ENCODE results near the gene TLCD1.

Gene TLCD1

DNA sequence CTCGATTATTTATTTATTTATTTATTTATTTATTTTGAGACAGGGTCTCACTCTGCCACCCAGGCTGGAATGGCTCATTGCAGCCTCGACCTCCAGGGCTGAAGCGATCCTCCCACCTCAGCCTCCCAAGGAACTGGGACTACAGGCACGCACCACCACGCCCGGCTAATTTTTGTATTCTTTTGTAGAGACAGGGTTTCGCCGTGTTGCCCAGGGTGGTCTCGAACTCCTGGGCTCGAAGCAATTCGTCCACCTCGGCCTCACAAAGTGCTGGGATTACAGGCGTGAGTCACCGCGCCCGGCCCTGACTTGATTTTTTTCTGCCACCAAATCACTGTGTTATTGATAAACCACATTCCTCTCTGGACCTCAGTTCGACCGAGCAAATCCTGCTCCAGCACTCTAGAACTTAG is 7.0 kb downstream of the TLCD1 start:
- Histone ChIP-seq H3K4me3 (IDR thresholded peaks at IDR 0.05; ENCODE audit: insufficient read depth, low read depth, low read length) (no peak overlapping the region), H3K4me1 (ENCODE audit: low read depth, poor library complexity, severe bottlenecking) (peaks cover 35% of the 10 kb centered on the region), H3K79me2 (ENCODE audit: insufficient read depth, low read depth) (peaks cover 36% of the 10 kb centered on the region), H3K9ac (peak overlapping the region; percentile 96), H3K36me3 (ENCODE audit: insufficient read depth) (peaks cover 20% of the 10 kb centered on the region; the same call in 1 of the 2 replicates), H4K20me1 (ENCODE audit: insufficient read depth) (0 out of 2 replicates have a peak, but pooled peaks cover 5% of the 10 kb centered on the region), H3K4me2 (peak overlapping the region; percentile 86), H3K27ac (peak overlapping the region; percentile 90), H3K27me3 (ENCODE audit: insufficient read depth, low read depth) (peaks cover 24% of the 10 kb centered on the region), H2AFZ (ENCODE audit: low read depth) (peak overlapping the region; percentile 86)
- no peak for TF ChIP-seq CTCF (conservative IDR thresholded peaks at IDR 0.05; ENCODE audit: low read depth, low read length)

- no peak for TF ChIP-seq CTCF (conservative IDR thresholded peaks at IDR 0.05; ENCODE audit: low read depth, low read length)
- Histone ChIP-seq H3K4me3 (IDR thresholded peaks at IDR 0.05; ENCODE audit: insufficient read depth, low read depth, low read length) (no peak overlapping the region), H2AFZ (ENCODE audit: low read depth) (no peak overlapping the region), H3K79me2 (ENCODE audit: insufficient read depth, low read depth) (peaks cover 36% of the 10 kb centered on the region), H4K20me1 (ENCODE audit: insufficient read depth) (0 out of 2 replicates have a peak, but pooled peaks cover 5% of the 10 kb centered on the region), H3K27me3 (ENCODE audit: insufficient read depth, low read depth) (peaks cover 24% of the 10 kb centered on the region), H3K4me1 (ENCODE audit: low read depth, poor library complexity, severe bottlenecking) (peaks cover 30% of the 10 kb centered on the region), H3K27ac (no peak overlapping the region), H3K9ac (no peak overlapping the region), H3K4me2 (peak overlapping the region; percentile 86; the same call in 1 of the 2 replicates), H3K36me3 (ENCODE audit: insufficient read depth) (peaks cover 18% of the 10 kb centered on the region; the same call in 1 of the 2 replicates)
Observed at GRCh38 chr17:28718333-28719020, 7.6 kb downstream of the TLCD1 start.

DNA sequence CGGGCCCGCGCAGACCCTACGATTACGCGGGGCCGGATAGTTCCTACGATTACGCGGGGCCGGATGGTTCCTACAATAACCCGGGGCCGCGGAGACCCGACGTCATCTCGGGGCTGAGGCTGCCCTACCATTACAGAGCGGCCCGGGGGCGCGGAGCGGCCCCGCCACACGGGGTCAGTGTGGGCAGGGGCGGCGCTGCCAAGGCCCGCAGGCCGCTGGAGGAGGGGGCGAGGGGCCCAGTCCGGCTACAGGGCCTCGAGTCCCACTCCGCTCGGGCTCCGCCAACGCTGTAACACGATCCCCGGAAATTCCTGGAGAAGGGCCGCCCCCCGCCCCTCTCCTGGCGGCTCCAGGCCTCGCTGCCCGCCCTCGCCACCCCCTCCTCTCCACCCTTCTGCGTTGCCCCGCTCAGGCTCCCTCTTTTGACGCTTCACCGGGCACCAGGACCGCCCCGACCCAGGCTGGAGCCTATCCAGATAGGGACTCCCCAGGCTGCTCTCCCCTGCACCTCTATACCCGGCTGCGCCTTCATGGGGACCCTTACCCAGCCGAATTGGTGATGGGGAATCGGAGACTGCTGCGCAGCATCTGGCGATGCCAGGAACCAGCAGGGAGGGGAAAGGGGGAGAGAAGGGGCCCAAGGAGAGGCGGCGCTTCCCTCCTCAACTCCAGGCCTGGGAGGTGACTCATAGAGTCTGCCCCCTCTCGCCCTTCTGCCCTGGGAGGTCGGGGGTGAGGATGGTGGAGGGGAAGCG is 8.3 kb downstream of the TLCD1 start, which contains the start of gene RAB34:
Gene RAB34, minus strand, starts transcription at position 291 of the 755 bp plus-strand sequence. CDS start 602 bp downstream, outside the sequence.
- H3K4me2 ChIP-seq, result peak within 1 kb of the TSS; percentile 86; the same call in 1 of the 2 replicates
- H3K4me3 ChIP-seq (IDR thresholded peaks at IDR 0.05; ENCODE audit: insufficient read depth, low read depth, low read length), result no peak within 1 kb of the TSS
- H3K27me3 ChIP-seq (ENCODE audit: insufficient read depth, low read depth), result peaks cover 24% of the 10 kb centered on the region
- no peak for TF ChIP-seq CTCF (conservative IDR thresholded peaks at IDR 0.05; ENCODE audit: low read depth, low read length)
- peaks cover 29% of the 10 kb centered on the region for H3K79me2 ChIP-seq (ENCODE audit: insufficient read depth, low read depth)
- H3K4me1 ChIP-seq (ENCODE audit: low read depth, poor library complexity, severe bottlenecking), result peaks cover 24% of the 10 kb centered on the region
- no peak within 1 kb of the TSS for H2AFZ ChIP-seq (ENCODE audit: low read depth)
- H4K20me1 ChIP-seq (ENCODE audit: insufficient read depth), result 0 out of 2 replicates have a peak, but pooled peaks cover 5% of the 10 kb centered on the region
- H3K27ac ChIP-seq, result no peak within 1 kb of the TSS
- H3K9ac ChIP-seq, result no peak within 1 kb of the TSS
- H3K36me3 ChIP-seq (ENCODE audit: insufficient read depth), result peaks cover 18% of the 10 kb centered on the region; the same call in 1 of the 2 replicates

DNA sequence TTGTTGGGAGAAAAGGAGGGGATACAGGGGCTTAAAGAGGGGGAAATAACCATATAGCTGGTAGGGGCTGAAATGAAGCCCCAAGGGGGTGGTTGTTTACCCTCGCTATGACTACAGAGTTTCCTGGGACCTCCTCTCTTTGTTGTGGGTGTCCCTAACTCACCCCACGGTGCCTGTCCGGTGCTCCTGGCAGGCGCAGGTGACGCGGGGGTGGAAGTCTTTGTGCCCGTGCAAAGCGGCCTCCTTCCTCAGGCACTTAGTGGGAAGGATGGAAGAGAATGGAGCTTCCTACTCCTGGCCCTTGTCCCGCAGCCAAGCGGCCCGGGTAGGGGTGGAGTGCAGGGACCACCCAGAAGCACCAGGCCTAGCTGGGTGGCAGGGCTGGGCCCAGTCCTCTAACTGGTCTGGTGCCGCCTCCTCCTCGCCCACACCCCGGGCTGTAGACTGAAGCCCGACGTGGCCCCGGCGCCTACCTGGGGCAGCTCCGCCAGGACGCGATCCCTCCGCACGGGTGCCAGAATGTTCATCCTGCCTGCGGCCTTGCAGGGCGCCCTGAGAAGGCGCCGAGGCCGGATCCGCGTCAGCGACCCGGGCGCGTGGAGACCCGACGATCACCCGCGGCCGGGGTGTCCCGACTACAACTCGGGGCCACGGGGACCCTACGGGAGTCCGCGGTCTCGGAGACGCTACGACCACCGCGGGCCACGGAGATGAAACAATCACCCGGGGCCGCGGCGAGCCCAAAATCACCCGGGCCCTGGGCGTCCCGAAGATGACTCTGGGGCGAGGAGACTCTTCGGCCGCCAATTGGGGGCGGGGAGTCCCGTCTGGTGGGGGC is 9.1 kb downstream of the TLCD1 start:
- Histone ChIP-seq H3K36me3 (ENCODE audit: insufficient read depth) (peaks cover 11% of the 10 kb centered on the region; the same call in 1 of the 2 replicates), H3K4me1 (ENCODE audit: low read depth, poor library complexity, severe bottlenecking) (peaks cover 16% of the 10 kb centered on the region), H3K79me2 (ENCODE audit: insufficient read depth, low read depth) (peaks cover 21% of the 10 kb centered on the region), H3K4me3 (IDR thresholded peaks at IDR 0.05; ENCODE audit: insufficient read depth, low read depth, low read length) (no peak overlapping the region), H3K27me3 (ENCODE audit: insufficient read depth, low read depth) (peaks cover 24% of the 10 kb centered on the region), H3K27ac (no peak overlapping the region), H3K4me2 (no peak overlapping the region), H2AFZ (ENCODE audit: low read depth) (no peak overlapping the region), H4K20me1 (ENCODE audit: insufficient read depth) (0 out of 2 replicates have a peak, but pooled peaks cover 5% of the 10 kb centered on the region), H3K9ac (no peak overlapping the region)
- no peak for TF ChIP-seq CTCF (conservative IDR thresholded peaks at IDR 0.05; ENCODE audit: low read depth, low read length)

Measured in KMS-11 (cell line).